GM04503 (cell line): ENCODE measurements around the gene LYZL2.
"Not testable (repeated sequence)": the region's sequence is repeated elsewhere in the genome, so short reads cannot be mapped to it uniquely, and the experiment has no call there.

Experiments
- DNase-seq: peaks from one replicate; pipeline ENCODE4 v3.0.0-alpha.2; 2012; ENCODE audit warnings: low read depth

LYZL2 gene

GRCh38 chr10:30594077-30594476 lies 35.5 kb downstream of the LYZL2 start:
- no peak for DNase-seq

- DNase-seq: not testable (repeated sequence)
Measured at GRCh38 chr10:30592770-30593169, 36.8 kb downstream of the LYZL2 start.

GRCh38 chr10:30591249-30591670 lies 38.3 kb downstream of the LYZL2 start:
- no peak for DNase-seq

- DNase-seq: no peak
Measured at GRCh38 chr10:30589441-30589840, 40.1 kb downstream of the LYZL2 start.

- DNase-seq: no peak
Measured at GRCh38 chr10:30587522-30588031, 42.0 kb downstream of the LYZL2 start.

- DNase-seq: no peak
Measured at GRCh38 chr10:30586828-30587227, 42.7 kb downstream of the LYZL2 start.

- no peak for DNase-seq
Measured at GRCh38 chr10:30583778-30584415, 45.7 kb downstream of the LYZL2 start.

- no peak for DNase-seq
Measured at GRCh38 chr10:30581779-30582380, 47.7 kb downstream of the LYZL2 start.

- DNase-seq: no peak
Measured at GRCh38 chr10:30580676-30581075, 48.9 kb downstream of the LYZL2 start.

GRCh38 chr10:30580241-30580640 lies 49.3 kb downstream of the LYZL2 start:
- DNase-seq: no peak

GRCh38 chr10:30579574-30579973 lies 50.0 kb downstream of the LYZL2 start:
- DNase-seq: no peak

- DNase-seq: no peak
Measured at GRCh38 chr10:30577048-30577447, 52.5 kb downstream of the LYZL2 start.

- DNase-seq: no peak
Measured at GRCh38 chr10:30576641-30577040, 52.9 kb downstream of the LYZL2 start.

GRCh38 chr10:30574432-30574796 lies 55.1 kb downstream of the LYZL2 start:
- no peak for DNase-seq

- DNase-seq: no peak
Measured at GRCh38 chr10:30573721-30574431, 55.7 kb downstream of the LYZL2 start.

GRCh38 chr10:30565449-30565848 lies 64.1 kb downstream of the LYZL2 start:
- no peak for DNase-seq

GRCh38 chr10:30562787-30563186 lies 66.8 kb downstream of the LYZL2 start:
- DNase-seq: no peak
